ENCODE measurements around the gene WFDC10A.

DNA sequence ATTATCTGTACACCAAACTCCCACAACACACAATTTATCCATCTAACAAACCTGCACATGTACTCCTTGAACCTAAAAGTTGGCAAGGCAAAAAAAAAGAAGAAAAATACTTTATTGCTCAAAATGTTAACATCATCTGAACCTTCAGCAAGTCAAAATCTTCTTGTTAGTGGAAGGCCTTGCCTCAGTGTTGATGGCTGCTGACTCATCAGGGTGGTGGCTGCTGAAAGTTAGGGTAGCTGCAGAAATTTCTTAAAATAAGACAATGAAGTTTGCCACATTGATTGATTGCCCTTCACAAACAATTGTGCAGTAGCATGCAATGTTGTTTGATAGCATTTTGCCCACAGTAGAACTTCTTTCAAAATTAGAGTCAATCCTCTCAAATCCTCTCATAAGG is 43.2 kb downstream of the WFDC10A start:
- TF ChIP-seq, protein P1, sequence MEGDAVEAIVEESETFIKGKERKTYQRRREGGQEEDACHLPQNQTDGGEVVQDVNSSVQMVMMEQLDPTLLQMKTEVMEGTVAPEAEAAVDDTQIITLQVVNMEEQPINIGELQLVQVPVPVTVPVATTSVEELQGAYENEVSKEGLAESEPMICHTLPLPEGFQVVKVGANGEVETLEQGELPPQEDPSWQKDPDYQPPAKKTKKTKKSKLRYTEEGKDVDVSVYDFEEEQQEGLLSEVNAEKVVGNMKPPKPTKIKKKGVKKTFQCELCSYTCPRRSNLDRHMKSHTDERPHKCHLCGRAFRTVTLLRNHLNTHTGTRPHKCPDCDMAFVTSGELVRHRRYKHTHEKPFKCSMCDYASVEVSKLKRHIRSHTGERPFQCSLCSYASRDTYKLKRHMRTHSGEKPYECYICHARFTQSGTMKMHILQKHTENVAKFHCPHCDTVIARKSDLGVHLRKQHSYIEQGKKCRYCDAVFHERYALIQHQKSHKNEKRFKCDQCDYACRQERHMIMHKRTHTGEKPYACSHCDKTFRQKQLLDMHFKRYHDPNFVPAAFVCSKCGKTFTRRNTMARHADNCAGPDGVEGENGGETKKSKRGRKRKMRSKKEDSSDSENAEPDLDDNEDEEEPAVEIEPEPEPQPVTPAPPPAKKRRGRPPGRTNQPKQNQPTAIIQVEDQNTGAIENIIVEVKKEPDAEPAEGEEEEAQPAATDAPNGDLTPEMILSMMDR (IDR thresholded peaks at IDR 0.05), result no peak
- TF ChIP-seq, protein P2, sequence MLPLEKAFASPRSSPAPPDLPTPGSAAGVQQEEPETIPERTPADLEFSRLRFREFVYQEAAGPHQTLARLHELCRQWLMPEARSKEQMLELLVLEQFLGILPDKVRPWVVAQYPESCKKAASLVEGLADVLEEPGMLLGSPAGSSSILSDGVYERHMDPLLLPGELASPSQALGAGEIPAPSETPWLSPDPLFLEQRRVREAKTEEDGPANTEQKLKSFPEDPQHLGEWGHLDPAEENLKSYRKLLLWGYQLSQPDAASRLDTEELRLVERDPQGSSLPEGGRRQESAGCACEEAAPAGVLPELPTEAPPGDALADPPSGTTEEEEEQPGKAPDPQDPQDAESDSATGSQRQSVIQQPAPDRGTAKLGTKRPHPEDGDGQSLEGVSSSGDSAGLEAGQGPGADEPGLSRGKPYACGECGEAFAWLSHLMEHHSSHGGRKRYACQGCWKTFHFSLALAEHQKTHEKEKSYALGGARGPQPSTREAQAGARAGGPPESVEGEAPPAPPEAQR (CRISPR knock-in tag; IDR thresholded peaks at IDR 0.05), result no peak
- no peak for TF ChIP-seq NFATC4 (CRISPR knock-in tag; IDR thresholded peaks at IDR 0.05)
- TF ChIP-seq, protein P3, sequence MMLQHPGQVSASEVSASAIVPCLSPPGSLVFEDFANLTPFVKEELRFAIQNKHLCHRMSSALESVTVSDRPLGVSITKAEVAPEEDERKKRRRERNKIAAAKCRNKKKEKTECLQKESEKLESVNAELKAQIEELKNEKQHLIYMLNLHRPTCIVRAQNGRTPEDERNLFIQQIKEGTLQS (CRISPR knock-in tag; conservative IDR thresholded peaks at IDR 0.05), result no peak
- no peak for TF ChIP-seq USF1 (CRISPR knock-in tag; IDR thresholded peaks at IDR 0.05)
- no peak for TF ChIP-seq NR3C1 (CRISPR knock-in tag; conservative IDR thresholded peaks at IDR 0.05; ENCODE audit: low read depth)
- TF ChIP-seq JUN (CRISPR knock-in tag; IDR thresholded peaks at IDR 0.05), result no peak
- TF ChIP-seq ZNF512 (CRISPR knock-in tag; IDR thresholded peaks at IDR 0.05; ENCODE audit: borderline replicate concordance), result no peak
- TF ChIP-seq, protein P4, sequence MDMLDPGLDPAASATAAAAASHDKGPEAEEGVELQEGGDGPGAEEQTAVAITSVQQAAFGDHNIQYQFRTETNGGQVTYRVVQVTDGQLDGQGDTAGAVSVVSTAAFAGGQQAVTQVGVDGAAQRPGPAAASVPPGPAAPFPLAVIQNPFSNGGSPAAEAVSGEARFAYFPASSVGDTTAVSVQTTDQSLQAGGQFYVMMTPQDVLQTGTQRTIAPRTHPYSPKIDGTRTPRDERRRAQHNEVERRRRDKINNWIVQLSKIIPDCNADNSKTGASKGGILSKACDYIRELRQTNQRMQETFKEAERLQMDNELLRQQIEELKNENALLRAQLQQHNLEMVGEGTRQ (CRISPR knock-in tag; IDR thresholded peaks at IDR 0.05), result no peak
- no peak for TF ChIP-seq NR2C2 (CRISPR knock-in tag; IDR thresholded peaks at IDR 0.05)

Data from WTC11 (cell line).